Measurements from ENCODE around the gene SORBS1. TPM values are rescaled to one million over a fixed set of nuclear protein-coding genes. Genes with fewer than 3 reads are reported as not detected.

Gene SORBS1
- total and polyA plus RNA-seq, 2 of the 13 experiments (the other 11 are each of a cell fraction or from before 2014, with no cell fraction given), result 16.8 to 39.8 TPM

DNA sequence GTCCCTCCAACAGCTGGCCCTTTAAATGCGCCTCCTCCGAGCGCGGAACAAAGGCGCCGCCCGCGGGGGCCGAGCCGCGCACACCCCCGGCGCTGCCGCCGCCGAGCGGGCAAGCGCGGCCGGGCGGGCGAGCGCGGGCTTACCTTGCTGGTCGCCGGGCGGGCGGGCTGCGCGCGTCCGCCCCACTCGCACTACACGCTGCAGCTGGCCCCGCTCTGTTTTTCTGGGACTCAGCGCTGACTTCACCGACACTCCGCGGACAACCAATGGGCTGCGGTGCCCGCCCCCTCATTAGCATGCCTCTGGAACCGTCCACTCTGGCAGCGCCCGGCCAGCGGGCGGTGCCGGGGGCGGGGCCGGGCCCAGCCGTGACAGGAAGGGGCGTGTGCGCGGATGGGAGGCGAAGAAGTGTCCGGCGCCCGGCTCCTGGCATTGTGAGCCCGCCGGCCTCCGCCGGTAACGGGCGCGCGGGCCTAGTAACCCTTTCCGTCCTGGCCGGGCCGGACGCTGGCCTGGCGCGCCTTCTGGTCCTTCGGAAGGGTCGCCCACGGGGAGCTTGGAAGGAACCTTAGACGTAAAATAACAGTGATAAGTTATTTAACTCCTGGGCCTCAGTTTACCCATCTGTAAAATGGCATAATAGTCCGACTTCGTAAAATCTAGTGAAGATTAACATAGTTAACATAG is at the start of gene SORBS1 (continued):
- TF ChIP-seq, protein P1, sequence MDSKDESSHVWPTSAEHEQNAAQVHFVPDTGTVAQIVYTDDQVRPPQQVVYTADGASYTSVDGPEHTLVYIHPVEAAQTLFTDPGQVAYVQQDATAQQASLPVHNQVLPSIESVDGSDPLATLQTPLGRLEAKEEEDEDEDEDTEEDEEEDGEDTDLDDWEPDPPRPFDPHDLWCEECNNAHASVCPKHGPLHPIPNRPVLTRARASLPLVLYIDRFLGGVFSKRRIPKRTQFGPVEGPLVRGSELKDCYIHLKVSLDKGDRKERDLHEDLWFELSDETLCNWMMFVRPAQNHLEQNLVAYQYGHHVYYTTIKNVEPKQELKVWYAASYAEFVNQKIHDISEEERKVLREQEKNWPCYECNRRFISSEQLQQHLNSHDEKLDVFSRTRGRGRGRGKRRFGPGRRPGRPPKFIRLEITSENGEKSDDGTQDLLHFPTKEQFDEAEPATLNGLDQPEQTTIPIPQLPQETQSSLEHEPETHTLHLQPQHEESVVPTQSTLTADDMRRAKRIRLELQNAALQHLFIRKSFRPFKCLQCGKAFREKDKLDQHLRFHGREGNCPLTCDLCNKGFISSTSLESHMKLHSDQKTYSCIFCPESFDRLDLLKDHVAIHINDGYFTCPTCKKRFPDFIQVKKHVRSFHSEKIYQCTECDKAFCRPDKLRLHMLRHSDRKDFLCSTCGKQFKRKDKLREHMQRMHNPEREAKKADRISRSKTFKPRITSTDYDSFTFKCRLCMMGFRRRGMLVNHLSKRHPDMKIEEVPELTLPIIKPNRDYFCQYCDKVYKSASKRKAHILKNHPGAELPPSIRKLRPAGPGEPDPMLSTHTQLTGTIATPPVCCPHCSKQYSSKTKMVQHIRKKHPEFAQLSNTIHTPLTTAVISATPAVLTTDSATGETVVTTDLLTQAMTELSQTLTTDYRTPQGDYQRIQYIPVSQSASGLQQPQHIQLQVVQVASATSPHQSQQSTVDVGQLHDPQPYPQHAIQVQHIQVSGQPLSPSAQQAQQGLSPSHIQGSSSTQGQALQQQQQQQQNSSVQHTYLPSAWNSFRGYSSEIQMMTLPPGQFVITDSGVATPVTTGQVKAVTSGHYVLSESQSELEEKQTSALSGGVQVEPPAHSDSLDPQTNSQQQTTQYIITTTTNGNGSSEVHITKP (CRISPR knock-in tag; IDR thresholded peaks at IDR 0.05; ENCODE audit: low read depth), result no peak; the same call in 1 of the 2 replicates
- TF ChIP-seq CEBPG (CRISPR knock-in tag; IDR thresholded peaks at IDR 0.05) (no peak), GFI1 (CRISPR knock-in tag; IDR thresholded peaks at IDR 0.05; ENCODE audit: borderline replicate concordance) (peak; percentile 22; the same call in 1 of the 2 replicates), ZNF615 (CRISPR knock-in tag; IDR thresholded peaks at IDR 0.05; ENCODE audit: borderline replicate concordance) (no peak), SNAI1 (CRISPR knock-in tag; IDR thresholded peaks at IDR 0.05; ENCODE audit: borderline replicate concordance) (no peak), CHD4 (IDR thresholded peaks at IDR 0.05; ENCODE audit: borderline replicate concordance, low read length) (peak; percentile 98), PRPF4 (IDR thresholded peaks at IDR 0.05; ENCODE audit: low read depth, low read length, poor library complexity, severe bottlenecking) (no peak), WIZ (CRISPR knock-in tag; IDR thresholded peaks at IDR 0.05) (no peak), ZNF138 (CRISPR knock-in tag; IDR thresholded peaks at IDR 0.05; ENCODE audit: low read depth) (no peak), ZNF703 (CRISPR knock-in tag; IDR thresholded peaks at IDR 0.05; ENCODE audit: borderline replicate concordance) (no peak), KLF11 (CRISPR knock-in tag; IDR thresholded peaks at IDR 0.05) (no peak), PRMT3 (CRISPR knock-in tag; IDR thresholded peaks at IDR 0.05; ENCODE audit: borderline replicate concordance, low read depth) (no peak)
- TF ChIP-seq, protein P2, sequence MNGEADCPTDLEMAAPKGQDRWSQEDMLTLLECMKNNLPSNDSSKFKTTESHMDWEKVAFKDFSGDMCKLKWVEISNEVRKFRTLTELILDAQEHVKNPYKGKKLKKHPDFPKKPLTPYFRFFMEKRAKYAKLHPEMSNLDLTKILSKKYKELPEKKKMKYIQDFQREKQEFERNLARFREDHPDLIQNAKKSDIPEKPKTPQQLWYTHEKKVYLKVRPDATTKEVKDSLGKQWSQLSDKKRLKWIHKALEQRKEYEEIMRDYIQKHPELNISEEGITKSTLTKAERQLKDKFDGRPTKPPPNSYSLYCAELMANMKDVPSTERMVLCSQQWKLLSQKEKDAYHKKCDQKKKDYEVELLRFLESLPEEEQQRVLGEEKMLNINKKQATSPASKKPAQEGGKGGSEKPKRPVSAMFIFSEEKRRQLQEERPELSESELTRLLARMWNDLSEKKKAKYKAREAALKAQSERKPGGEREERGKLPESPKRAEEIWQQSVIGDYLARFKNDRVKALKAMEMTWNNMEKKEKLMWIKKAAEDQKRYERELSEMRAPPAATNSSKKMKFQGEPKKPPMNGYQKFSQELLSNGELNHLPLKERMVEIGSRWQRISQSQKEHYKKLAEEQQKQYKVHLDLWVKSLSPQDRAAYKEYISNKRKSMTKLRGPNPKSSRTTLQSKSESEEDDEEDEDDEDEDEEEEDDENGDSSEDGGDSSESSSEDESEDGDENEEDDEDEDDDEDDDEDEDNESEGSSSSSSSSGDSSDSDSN (CRISPR knock-in tag; IDR thresholded peaks at IDR 0.05), result peak; percentile 46; the same call in 1 of the 2 replicates
- TF ChIP-seq, protein P3, sequence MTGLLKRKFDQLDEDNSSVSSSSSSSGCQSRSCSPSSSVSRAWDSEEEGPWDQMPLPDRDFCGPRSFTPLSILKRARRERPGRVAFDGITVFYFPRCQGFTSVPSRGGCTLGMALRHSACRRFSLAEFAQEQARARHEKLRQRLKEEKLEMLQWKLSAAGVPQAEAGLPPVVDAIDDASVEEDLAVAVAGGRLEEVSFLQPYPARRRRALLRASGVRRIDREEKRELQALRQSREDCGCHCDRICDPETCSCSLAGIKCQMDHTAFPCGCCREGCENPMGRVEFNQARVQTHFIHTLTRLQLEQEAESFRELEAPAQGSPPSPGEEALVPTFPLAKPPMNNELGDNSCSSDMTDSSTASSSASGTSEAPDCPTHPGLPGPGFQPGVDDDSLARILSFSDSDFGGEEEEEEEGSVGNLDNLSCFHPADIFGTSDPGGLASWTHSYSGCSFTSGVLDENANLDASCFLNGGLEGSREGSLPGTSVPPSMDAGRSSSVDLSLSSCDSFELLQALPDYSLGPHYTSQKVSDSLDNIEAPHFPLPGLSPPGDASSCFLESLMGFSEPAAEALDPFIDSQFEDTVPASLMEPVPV (CRISPR knock-in tag; IDR thresholded peaks at IDR 0.05), result peak; percentile 90
- TF ChIP-seq, protein P4, sequence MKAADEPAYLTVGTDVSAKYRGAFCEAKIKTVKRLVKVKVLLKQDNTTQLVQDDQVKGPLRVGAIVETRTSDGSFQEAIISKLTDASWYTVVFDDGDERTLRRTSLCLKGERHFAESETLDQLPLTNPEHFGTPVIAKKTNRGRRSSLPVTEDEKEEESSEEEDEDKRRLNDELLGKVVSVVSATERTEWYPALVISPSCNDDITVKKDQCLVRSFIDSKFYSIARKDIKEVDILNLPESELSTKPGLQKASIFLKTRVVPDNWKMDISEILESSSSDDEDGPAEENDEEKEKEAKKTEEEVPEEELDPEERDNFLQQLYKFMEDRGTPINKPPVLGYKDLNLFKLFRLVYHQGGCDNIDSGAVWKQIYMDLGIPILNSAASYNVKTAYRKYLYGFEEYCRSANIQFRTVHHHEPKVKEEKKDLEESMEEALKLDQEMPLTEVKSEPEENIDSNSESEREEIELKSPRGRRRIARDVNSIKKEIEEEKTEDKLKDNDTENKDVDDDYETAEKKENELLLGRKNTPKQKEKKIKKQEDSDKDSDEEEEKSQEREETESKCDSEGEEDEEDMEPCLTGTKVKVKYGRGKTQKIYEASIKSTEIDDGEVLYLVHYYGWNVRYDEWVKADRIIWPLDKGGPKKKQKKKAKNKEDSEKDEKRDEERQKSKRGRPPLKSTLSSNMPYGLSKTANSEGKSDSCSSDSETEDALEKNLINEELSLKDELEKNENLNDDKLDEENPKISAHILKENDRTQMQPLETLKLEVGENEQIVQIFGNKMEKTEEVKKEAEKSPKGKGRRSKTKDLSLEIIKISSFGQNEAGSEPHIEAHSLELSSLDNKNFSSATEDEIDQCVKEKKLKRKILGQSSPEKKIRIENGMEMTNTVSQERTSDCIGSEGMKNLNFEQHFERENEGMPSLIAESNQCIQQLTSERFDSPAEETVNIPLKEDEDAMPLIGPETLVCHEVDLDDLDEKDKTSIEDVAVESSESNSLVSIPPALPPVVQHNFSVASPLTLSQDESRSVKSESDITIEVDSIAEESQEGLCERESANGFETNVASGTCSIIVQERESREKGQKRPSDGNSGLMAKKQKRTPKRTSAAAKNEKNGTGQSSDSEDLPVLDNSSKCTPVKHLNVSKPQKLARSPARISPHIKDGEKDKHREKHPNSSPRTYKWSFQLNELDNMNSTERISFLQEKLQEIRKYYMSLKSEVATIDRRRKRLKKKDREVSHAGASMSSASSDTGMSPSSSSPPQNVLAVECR (CRISPR knock-in tag; IDR thresholded peaks at IDR 0.05; ENCODE audit: borderline replicate concordance), result peak; percentile 83
